ENCODE results near the gene SERPINE1. TPM values are rescaled to one million over a fixed set of nuclear protein-coding genes. Genes with fewer than 3 reads are reported as not detected.

Gene SERPINE1
- total RNA-seq, 1 donor from 2014 or later = 1.6 TPM

DNA sequence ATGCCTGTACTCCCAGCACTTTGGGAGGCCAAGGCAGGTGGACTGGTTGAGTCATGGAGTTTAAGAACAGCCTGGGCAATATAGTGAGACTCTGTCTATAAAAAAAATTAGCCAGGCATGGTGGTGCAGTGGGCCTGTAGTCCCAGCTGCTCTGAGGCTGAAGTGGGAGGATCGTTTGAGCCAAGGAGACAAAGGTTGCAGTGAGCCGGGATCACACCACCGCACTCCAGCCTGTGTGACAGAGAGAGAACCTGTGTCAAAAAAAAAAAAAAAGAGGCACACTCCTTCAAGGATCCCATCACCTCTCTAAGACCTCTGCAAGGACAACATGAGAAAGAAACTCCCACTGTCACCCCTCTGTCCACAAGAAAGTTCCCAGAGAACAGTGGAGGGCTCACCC is 48.8 kb downstream of the SERPINE1 start:
- ATAC-seq = no peak
- no peak for DNase-seq (ENCODE audit: missing footprints)
- intact Hi-C loops (cut with DNase I) = no loop called here

GRCh38 chr7:101177644-101178043 is 50.7 kb downstream of the SERPINE1 start:
- ATAC-seq (no peak), DNase-seq (ENCODE audit: missing footprints) (no peak)
- intact Hi-C loops (cut with DNase I) = no loop called here

DNA sequence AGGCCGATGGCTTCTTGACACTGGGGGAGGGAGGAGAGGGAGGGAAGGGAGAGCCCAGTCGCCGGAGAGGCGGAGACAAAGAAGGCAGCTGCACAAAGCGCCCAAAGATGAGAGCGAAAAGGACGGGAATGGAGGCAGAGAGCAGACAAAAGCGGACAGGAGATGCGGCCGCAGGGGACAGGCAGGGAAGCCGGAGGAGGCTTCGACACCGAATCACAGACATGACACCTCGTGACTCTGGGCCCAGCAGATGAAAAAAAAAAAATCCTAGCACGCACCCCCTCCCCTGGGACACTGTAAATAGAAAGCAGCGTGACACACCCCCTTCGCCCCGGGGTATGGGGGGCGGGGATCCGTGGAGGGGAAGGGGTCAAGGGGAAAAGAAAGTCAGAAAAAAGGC is 52.2 kb downstream of the SERPINE1 start:
- ATAC-seq (no peak), DNase-seq (ENCODE audit: missing footprints) (no peak)
- intact Hi-C loops (cut with DNase I) = no loop called here

DNA sequence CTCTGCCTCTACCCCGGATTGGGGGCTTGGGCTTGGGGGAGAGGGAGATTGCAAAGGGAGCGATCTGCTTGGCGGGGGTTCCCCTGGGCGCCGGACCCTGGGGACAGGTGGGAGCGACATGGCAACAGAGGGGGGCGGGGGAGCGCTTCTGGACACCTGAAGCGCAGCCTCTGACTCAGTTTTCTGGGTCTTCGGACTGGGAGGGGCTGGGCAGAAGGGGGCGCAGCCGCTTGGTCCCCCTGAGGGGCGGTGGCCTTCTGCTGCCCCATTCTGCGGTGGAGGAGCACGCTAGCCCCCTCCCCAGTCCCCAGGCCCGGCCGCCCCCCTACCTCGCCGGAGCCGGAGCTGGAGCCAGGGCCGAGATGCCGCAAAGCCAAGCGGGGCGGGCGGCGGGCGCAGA is 52.8 kb downstream of the SERPINE1 start:
- DNase-seq (ENCODE audit: missing footprints) (no peak), ATAC-seq (no peak)
- intact Hi-C loops (cut with DNase I) = no loop called here

DNA sequence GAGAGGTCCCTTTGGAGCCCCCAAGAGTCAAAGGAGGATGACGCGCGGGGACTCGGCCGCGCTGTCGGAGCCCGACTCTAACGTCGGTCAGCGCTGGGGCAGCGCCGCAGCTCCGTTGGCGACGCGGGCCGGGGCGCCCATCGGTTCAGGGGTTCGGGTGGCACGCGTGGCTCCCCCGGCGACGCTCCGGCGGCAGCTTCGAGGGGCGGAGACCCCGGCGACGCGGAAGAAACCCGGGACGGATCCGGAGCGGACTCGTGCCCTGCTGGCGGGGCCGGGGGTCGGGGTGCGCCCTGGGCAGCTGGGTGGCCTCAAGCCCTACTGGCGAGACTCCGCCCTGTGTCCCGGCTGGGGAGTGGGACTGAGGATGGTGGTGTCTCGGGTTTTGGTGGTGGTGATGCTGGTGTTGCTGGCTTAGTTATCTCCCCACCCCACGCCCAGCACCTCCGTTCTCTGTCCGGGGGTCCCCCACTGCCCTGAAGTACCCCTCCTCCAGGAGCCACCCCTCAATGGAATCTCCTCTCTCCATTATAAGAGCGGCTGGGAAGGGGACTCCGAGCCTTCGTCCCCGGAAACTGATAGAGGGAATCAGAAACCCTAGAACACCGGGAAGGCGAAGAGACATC is 53.3 kb downstream of the SERPINE1 start, which contains the start of gene NAT16:
TSS of gene NAT16 (minus strand) at position 164 of the 626 bp plus-strand sequence. CDS start 5,486 bp downstream, outside the sequence.
- intact Hi-C loops (cut with DNase I) = no loop called here
- ATAC-seq (no peak), DNase-seq (ENCODE audit: missing footprints) (no peak)

GRCh38 chr7:101185258-101185839 is 58.4 kb downstream of the SERPINE1 start:
- ATAC-seq = no peak
- intact Hi-C loops (cut with DNase I) = no loop called here
- no peak for DNase-seq (ENCODE audit: missing footprints)

GRCh38 chr7:101186194-101186593 is 59.3 kb downstream of the SERPINE1 start:
- DNase-seq (ENCODE audit: missing footprints) = no peak

GRCh38 chr7:101186844-101187428 is 60.0 kb downstream of the SERPINE1 start:
- DNase-seq (ENCODE audit: missing footprints) (no peak), ATAC-seq (no peak)
- intact Hi-C loops (cut with DNase I) = no loop called here

More at GRCh38 chr7:101186194-101186593, 59.3 kb downstream of the SERPINE1 start:
- intact Hi-C loops (cut with DNase I) = no loop called here
- ATAC-seq = no peak

Small RNA genes within 50 kb of the gene (microRNA-seq; reads per million reads assigned to microRNA genes)
- gene MIR4653 = not detected

Other genes starting within 250 kb of the SERPINE1 start
- 1.9 TPM for gene UFSP1, start 237.4 kb upstream of the SERPINE1 start, total RNA-seq
- 0.73 TPM for gene ACHE, start 231.2 kb upstream of the SERPINE1 start, total RNA-seq
- gene MUC3A, start 177.6 kb upstream of the SERPINE1 start, total RNA-seq = 0.51 TPM
- not detected for gene MUC12, start 157.5 kb upstream of the SERPINE1 start, total RNA-seq
- not detected for gene MUC17, start 107.0 kb upstream of the SERPINE1 start, total RNA-seq
- 21.0 TPM for gene TRIM56, start 41.6 kb upstream of the SERPINE1 start, total RNA-seq
- gene AP1S1, start 27.4 kb downstream of the SERPINE1 start, total RNA-seq = 12.8 TPM
- not detected for gene VGF, start 38.5 kb downstream of the SERPINE1 start, total RNA-seq
- gene NAT16, start 53.2 kb downstream of the SERPINE1 start, total RNA-seq = not detected
- not detected for gene MOGAT3, start 73.9 kb downstream of the SERPINE1 start, total RNA-seq
- gene PLOD3, start 90.5 kb downstream of the SERPINE1 start, total RNA-seq = 41.7 TPM
- gene ZNHIT1, start 91.1 kb downstream of the SERPINE1 start, total RNA-seq = 57.5 TPM
- gene CLDN15, start 110.7 kb downstream of the SERPINE1 start, total RNA-seq = 2.5 TPM
- 331 TPM for gene FIS1, start 118.0 kb downstream of the SERPINE1 start, total RNA-seq
- gene IFT22, start 194.7 kb downstream of the SERPINE1 start, total RNA-seq = 26.5 TPM
- gene COL26A1, start 235.8 kb downstream of the SERPINE1 start, total RNA-seq = not detected